Measurements from ENCODE around the gene SDK1.

Gene SDK1

GRCh38 chr7:3950249-3950648 lies 649.2 kb downstream of the SDK1 start:
- Histone ChIP-seq H3K9ac (no peak overlapping the region), H3K4me2 (ENCODE audit: low read length) (no peak overlapping the region), H3K9me3 (ENCODE audit: control insufficient read depth, low read length) (no peaks in the 10 kb centered on the region), H3K4me1 (no peaks in the 10 kb centered on the region), H3K27ac (no peak overlapping the region), H3K27me3 (ENCODE audit: control insufficient read depth, insufficient read depth, low read length) (no peaks in the 10 kb centered on the region), H3K4me3 (ENCODE audit: low read depth, low read length) (no peak overlapping the region), H3K36me3 (ENCODE audit: control insufficient read depth, insufficient read depth, low read length) (no peaks in the 10 kb centered on the region), H3K79me2 (no peaks in the 10 kb centered on the region), H2AFZ (no peak overlapping the region)
- no peak for TF ChIP-seq CTCF (IDR thresholded peaks at IDR 0.05)

- no peak overlapping the region for H3K9ac ChIP-seq
- H3K27ac ChIP-seq, result no peak overlapping the region
- no peak overlapping the region for H2AFZ ChIP-seq
- H3K79me2 ChIP-seq, result no peaks in the 10 kb centered on the region
- H3K4me2 ChIP-seq (ENCODE audit: low read length), result no peak overlapping the region
- no peaks in the 10 kb centered on the region for H3K9me3 ChIP-seq (ENCODE audit: control insufficient read depth, low read length)
- H3K36me3 ChIP-seq (ENCODE audit: control insufficient read depth, insufficient read depth, low read length), result no peaks in the 10 kb centered on the region
- no peaks in the 10 kb centered on the region for H3K27me3 ChIP-seq (ENCODE audit: control insufficient read depth, insufficient read depth, low read length)
- no peak for TF ChIP-seq CTCF (IDR thresholded peaks at IDR 0.05)
- no peak overlapping the region for H3K4me3 ChIP-seq (ENCODE audit: low read depth, low read length)
- no peaks in the 10 kb centered on the region for H3K4me1 ChIP-seq
Observed at GRCh38 chr7:3951316-3952055, 650.4 kb downstream of the SDK1 start.

DNA sequence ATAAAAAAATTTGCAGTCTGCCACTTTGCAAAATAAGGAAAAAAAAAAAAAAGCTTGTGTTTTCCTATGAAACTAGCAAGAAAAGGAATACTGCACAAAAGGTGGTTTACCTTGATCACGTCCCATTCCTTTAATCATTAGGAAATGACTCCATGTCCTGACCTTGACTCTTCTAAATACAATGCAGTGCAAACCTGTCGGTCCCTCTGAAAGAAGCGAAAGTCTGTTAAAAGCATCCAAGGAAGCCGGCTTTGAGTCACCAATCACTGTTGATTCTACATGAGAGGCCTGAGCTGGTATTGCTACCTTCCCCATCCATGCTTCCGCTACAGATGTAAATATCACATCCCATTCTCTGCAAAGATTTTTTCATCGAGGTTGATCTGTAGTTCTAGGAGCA lies 652.1 kb downstream of the SDK1 start:
- no peak for TF ChIP-seq CTCF (IDR thresholded peaks at IDR 0.05)
- no peak overlapping the region for H3K4me3 ChIP-seq (ENCODE audit: low read depth, low read length)

GRCh38 chr7:3953946-3954345 lies 652.9 kb downstream of the SDK1 start:
- Histone ChIP-seq H3K9me3 (ENCODE audit: control insufficient read depth, low read length) (no peaks in the 10 kb centered on the region), H3K27ac (no peak overlapping the region), H3K36me3 (ENCODE audit: control insufficient read depth, insufficient read depth, low read length) (no peaks in the 10 kb centered on the region), H2AFZ (no peak overlapping the region), H3K79me2 (no peaks in the 10 kb centered on the region), H3K9ac (no peak overlapping the region), H3K4me1 (no peaks in the 10 kb centered on the region), H3K27me3 (ENCODE audit: control insufficient read depth, insufficient read depth, low read length) (no peaks in the 10 kb centered on the region), H3K4me3 (ENCODE audit: low read depth, low read length) (no peak overlapping the region), H3K4me2 (ENCODE audit: low read length) (no peak overlapping the region)
- no peak for TF ChIP-seq CTCF (IDR thresholded peaks at IDR 0.05)

More for the DNA sequence above, 652.1 kb downstream of the SDK1 start:
- H3K9me3 ChIP-seq (ENCODE audit: control insufficient read depth, low read length), result no peaks in the 10 kb centered on the region
- no peak overlapping the region for H3K4me2 ChIP-seq (ENCODE audit: low read length)
- H3K9ac ChIP-seq, result no peak overlapping the region
- no peak overlapping the region for H3K27ac ChIP-seq
- no peaks in the 10 kb centered on the region for H3K27me3 ChIP-seq (ENCODE audit: control insufficient read depth, insufficient read depth, low read length)
- H3K4me1 ChIP-seq, result no peaks in the 10 kb centered on the region
- no peak overlapping the region for H2AFZ ChIP-seq
- no peaks in the 10 kb centered on the region for H3K79me2 ChIP-seq
- H3K36me3 ChIP-seq (ENCODE audit: control insufficient read depth, insufficient read depth, low read length), result no peaks in the 10 kb centered on the region

GRCh38 chr7:3955026-3955425 lies 654.0 kb downstream of the SDK1 start:
- no peak overlapping the region for H3K9ac ChIP-seq
- no peaks in the 10 kb centered on the region for H3K27me3 ChIP-seq (ENCODE audit: control insufficient read depth, insufficient read depth, low read length)

More at GRCh38 chr7:3955026-3955425, 654.0 kb downstream of the SDK1 start:
- H3K4me2 ChIP-seq (ENCODE audit: low read length), result no peak overlapping the region
- H3K79me2 ChIP-seq, result no peaks in the 10 kb centered on the region
- no peaks in the 10 kb centered on the region for H3K9me3 ChIP-seq (ENCODE audit: control insufficient read depth, low read length)
- no peak overlapping the region for H3K27ac ChIP-seq
- no peaks in the 10 kb centered on the region for H3K36me3 ChIP-seq (ENCODE audit: control insufficient read depth, insufficient read depth, low read length)
- H3K4me1 ChIP-seq, result no peaks in the 10 kb centered on the region
- H3K4me3 ChIP-seq (ENCODE audit: low read depth, low read length), result no peak overlapping the region
- H2AFZ ChIP-seq, result no peak overlapping the region
- TF ChIP-seq CTCF (IDR thresholded peaks at IDR 0.05), result no peak

Measured in parathyroid adenoma (tissue), 2 donors.